ENCODE data around the gene SPIRE1.

- TF ChIP-seq EZH2 (IDR thresholded peaks at IDR 0.05; ENCODE audit: borderline replicate concordance, low read length) (no peak), CTCF (IDR thresholded peaks at IDR 0.05; ENCODE audit: low read length) (no peak)
Measured at GRCh38 chr18:12638644-12639124, 19.2 kb downstream of the SPIRE1 start.
